ENCODE data around the gene CSNK1D. TPM values are rescaled to one million over a fixed set of nuclear protein-coding genes. Genes with fewer than 3 reads are reported as not detected.

CSNK1D gene
- total RNA-seq, 2 experiments from 2014 or later = 116 TPM

GRCh38 chr17:82219753-82220709, 53.5 kb downstream of the CSNK1D start:
- peaks cover 21% of the 10 kb centered on the region for H3K4me1 Mint-ChIP-seq
- CTCF ChIA-PET = interaction anchor here (1.4 to 1.5 kb wide), 2 partner anchors 14 to 16 kb away, joined by 3 read pairs; no protein-coding TSS in a partner anchor
- H3K36me3 Mint-ChIP-seq (ENCODE audit: low read depth) = no peaks in the 10 kb centered on the region
- no peak for DNase-seq
- POLR2A ChIA-PET = interaction anchor here (0.9 to 1.9 kb wide), 2 partner anchors 9 to 14 kb away, joined by 5 to 6 read pairs; partner anchors contain the start of gene SLC16A3
- no peak overlapping the region for H3K27ac Mint-ChIP-seq
- no peaks in the 10 kb centered on the region for H3K9me3 Mint-ChIP-seq
- no peak overlapping the region for H3K4me3 Mint-ChIP-seq
- H3K27me3 Mint-ChIP-seq = no peaks in the 10 kb centered on the region

- no peaks in the 10 kb centered on the region for H3K36me3 Mint-ChIP-seq (ENCODE audit: low read depth)
- CTCF ChIA-PET = interaction anchor here (1.4 to 1.5 kb wide), 2 partner anchors 13 to 17 kb away, joined by 3 read pairs; no protein-coding TSS in a partner anchor
- POLR2A ChIA-PET = interaction anchor here (1.5 kb wide), 1 partner anchor 10 kb away, joined by 4 read pairs; the partner anchor contains the start of gene SLC16A3
- no peaks in the 10 kb centered on the region for H3K9me3 Mint-ChIP-seq
- H3K27ac Mint-ChIP-seq = no peak overlapping the region
- peaks cover 27% of the 10 kb centered on the region for H3K4me1 Mint-ChIP-seq
- no peak overlapping the region for H3K4me3 Mint-ChIP-seq
- H3K27me3 Mint-ChIP-seq = no peaks in the 10 kb centered on the region
- DNase-seq = no peak
Measured at GRCh38 chr17:82219083-82219482, 54.4 kb downstream of the CSNK1D start.

GRCh38 chr17:82218349-82219075, 55.0 kb downstream of the CSNK1D start:
- Mint-ChIP-seq H3K36me3 (ENCODE audit: low read depth) (no peaks in the 10 kb centered on the region), H3K9me3 (no peaks in the 10 kb centered on the region), H3K27me3 (no peaks in the 10 kb centered on the region), H3K4me1 (peaks cover 31% of the 10 kb centered on the region), H3K27ac (peak overlapping the region; percentile 3), H3K4me3 (no peak overlapping the region)
- ChIA-PET CTCF (no interaction called here), POLR2A (interaction anchor here (1.0 to 1.5 kb wide), 2 partner anchors 10 to 18 kb away, joined by 3 to 4 read pairs; partner anchors contain the start of gene SLC16A3)
- DNase-seq = no peak

GRCh38 chr17:82217530-82218204, 55.8 kb downstream of the CSNK1D start:
- POLR2A ChIA-PET = interaction anchor here (1.0 to 1.5 kb wide), 2 partner anchors 11 to 19 kb away, joined by 3 to 4 read pairs; partner anchors contain the start of gene SLC16A3
- Mint-ChIP-seq H3K9me3 (no peaks in the 10 kb centered on the region), H3K4me3 (no peak overlapping the region), H3K4me1 (peaks cover 34% of the 10 kb centered on the region), H3K36me3 (ENCODE audit: low read depth) (no peaks in the 10 kb centered on the region), H3K27me3 (no peaks in the 10 kb centered on the region), H3K27ac (peak overlapping the region; percentile 44)
- peak; percentile 24 for DNase-seq
- CTCF ChIA-PET = no interaction called here

GRCh38 chr17:82217120-82217529, 56.4 kb downstream of the CSNK1D start:
- H3K36me3 Mint-ChIP-seq (ENCODE audit: low read depth) = no peaks in the 10 kb centered on the region
- H3K27me3 Mint-ChIP-seq = no peaks in the 10 kb centered on the region
- H3K27ac Mint-ChIP-seq = peak overlapping the region; percentile 83
- H3K4me1 Mint-ChIP-seq = peaks cover 34% of the 10 kb centered on the region
- POLR2A ChIA-PET = interaction anchor here (1.7 to 2.1 kb wide), 2 partner anchors 11 to 12 kb away, joined by 8 to 17 read pairs; partner anchors contain the start of gene SLC16A3
- no peak overlapping the region for H3K4me3 Mint-ChIP-seq
- CTCF ChIA-PET = no interaction called here
- no peak for DNase-seq
- no peaks in the 10 kb centered on the region for H3K9me3 Mint-ChIP-seq

GRCh38 chr17:82216301-82217119, 57.0 kb downstream of the CSNK1D start:
- H3K4me1 Mint-ChIP-seq = peaks cover 39% of the 10 kb centered on the region
- no peaks in the 10 kb centered on the region for H3K36me3 Mint-ChIP-seq (ENCODE audit: low read depth)
- ChIA-PET CTCF (interaction anchor here (2.0 kb wide), 1 partner anchor 10 kb away, joined by 8 read pairs; no protein-coding TSS in a partner anchor), POLR2A (interaction anchor here (0.7 to 2.1 kb wide), 4 partner anchors 11 to 57 kb away, joined by 5 to 17 read pairs (median 6); partner anchors contain the start of genes CSNK1D and SLC16A3)
- H3K9me3 Mint-ChIP-seq = no peaks in the 10 kb centered on the region
- H3K27ac Mint-ChIP-seq = peak overlapping the region; percentile 83
- peak; percentile 73 for DNase-seq
- no peaks in the 10 kb centered on the region for H3K27me3 Mint-ChIP-seq
- H3K4me3 Mint-ChIP-seq = peak overlapping the region; percentile 13

- Mint-ChIP-seq H3K27ac (peak overlapping the region; percentile 83), H3K4me1 (peaks cover 43% of the 10 kb centered on the region), H3K27me3 (no peaks in the 10 kb centered on the region), H3K36me3 (ENCODE audit: low read depth) (no peaks in the 10 kb centered on the region), H3K4me3 (no peak overlapping the region), H3K9me3 (no peaks in the 10 kb centered on the region)
- CTCF ChIA-PET = interaction anchor here (2.0 kb wide), 1 partner anchor 10 kb away, joined by 8 read pairs; no protein-coding TSS in a partner anchor
- POLR2A ChIA-PET = interaction anchor here (0.7 to 2.1 kb wide), 4 partner anchors 10 to 58 kb away, joined by 5 to 17 read pairs (median 6); partner anchors contain the start of genes CSNK1D and SLC16A3
- DNase-seq = no peak
Measured at GRCh38 chr17:82215972-82216300, 57.6 kb downstream of the CSNK1D start.

- POLR2A ChIA-PET = interaction anchor here (0.7 to 2.1 kb wide), 5 partner anchors 9 to 58 kb away, joined by 4 to 17 read pairs (median 5); partner anchors contain the start of genes CSNK1D and SLC16A3
Measured at GRCh38 chr17:82215095-82215971, 58.2 kb downstream of the CSNK1D start.

GRCh38 chr17:82214012-82214628, 59.4 kb downstream of the CSNK1D start:
- Mint-ChIP-seq H3K9me3 (no peaks in the 10 kb centered on the region), H3K27ac (peak overlapping the region; percentile 36), H3K4me1 (peaks cover 43% of the 10 kb centered on the region), H3K36me3 (ENCODE audit: low read depth) (no peaks in the 10 kb centered on the region), H3K27me3 (no peaks in the 10 kb centered on the region), H3K4me3 (peak overlapping the region; percentile 59)
- DNase-seq = no peak
- CTCF ChIA-PET = interaction anchor here (2.0 kb wide), 1 partner anchor 8 kb away, joined by 8 read pairs; no protein-coding TSS in a partner anchor
- POLR2A ChIA-PET = interaction anchor here (1.0 to 3.5 kb wide), 3 partner anchors 8 to 84 kb away, joined by 4 to 27 read pairs (median 7); partner anchors contain the start of gene SLC16A3

More at GRCh38 chr17:82215095-82215971, 58.2 kb downstream of the CSNK1D start:
- H3K36me3 Mint-ChIP-seq (ENCODE audit: low read depth) = no peaks in the 10 kb centered on the region
- H3K4me3 Mint-ChIP-seq = no peak overlapping the region
- no peaks in the 10 kb centered on the region for H3K9me3 Mint-ChIP-seq
- peaks cover 43% of the 10 kb centered on the region for H3K4me1 Mint-ChIP-seq
- H3K27ac Mint-ChIP-seq = no peak overlapping the region
- CTCF ChIA-PET = interaction anchor here (2.0 kb wide), 1 partner anchor 9 kb away, joined by 8 read pairs; no protein-coding TSS in a partner anchor
- no peak for DNase-seq
- H3K27me3 Mint-ChIP-seq = no peaks in the 10 kb centered on the region

GRCh38 chr17:82213251-82214011, 60.1 kb downstream of the CSNK1D start:
- H3K27me3 Mint-ChIP-seq = no peaks in the 10 kb centered on the region
- H3K27ac Mint-ChIP-seq = peak overlapping the region; percentile 52
- CTCF ChIA-PET = interaction anchor here (1.1 kb wide), 1 partner anchor 23 kb away, joined by 3 read pairs; no protein-coding TSS in a partner anchor
- no peaks in the 10 kb centered on the region for H3K9me3 Mint-ChIP-seq
- no peaks in the 10 kb centered on the region for H3K36me3 Mint-ChIP-seq (ENCODE audit: low read depth)
- no peak for DNase-seq
- POLR2A ChIA-PET = interaction anchor here (0.7 to 3.5 kb wide), 7 partner anchors 8 to 85 kb away, joined by 3 to 27 read pairs (median 6); partner anchors contain the start of gene SLC16A3
- peaks cover 43% of the 10 kb centered on the region for H3K4me1 Mint-ChIP-seq
- peak overlapping the region; percentile 77 for H3K4me3 Mint-ChIP-seq
